CD4-positive, alpha-beta T cell treated with Interleukin-1 beta for 1 hour (primary cell): Measurements from ENCODE around the gene ENO2.
A peak's percentile ranks its signal among the peaks of the same experiment; 100 is the strongest.

Experiments
- DNase-seq, 2 donors: peaks; one replicate each; pipeline ENCODE4 v3.0.0-alpha.2; 2020 to 2022

The ENO2 gene

DNA sequence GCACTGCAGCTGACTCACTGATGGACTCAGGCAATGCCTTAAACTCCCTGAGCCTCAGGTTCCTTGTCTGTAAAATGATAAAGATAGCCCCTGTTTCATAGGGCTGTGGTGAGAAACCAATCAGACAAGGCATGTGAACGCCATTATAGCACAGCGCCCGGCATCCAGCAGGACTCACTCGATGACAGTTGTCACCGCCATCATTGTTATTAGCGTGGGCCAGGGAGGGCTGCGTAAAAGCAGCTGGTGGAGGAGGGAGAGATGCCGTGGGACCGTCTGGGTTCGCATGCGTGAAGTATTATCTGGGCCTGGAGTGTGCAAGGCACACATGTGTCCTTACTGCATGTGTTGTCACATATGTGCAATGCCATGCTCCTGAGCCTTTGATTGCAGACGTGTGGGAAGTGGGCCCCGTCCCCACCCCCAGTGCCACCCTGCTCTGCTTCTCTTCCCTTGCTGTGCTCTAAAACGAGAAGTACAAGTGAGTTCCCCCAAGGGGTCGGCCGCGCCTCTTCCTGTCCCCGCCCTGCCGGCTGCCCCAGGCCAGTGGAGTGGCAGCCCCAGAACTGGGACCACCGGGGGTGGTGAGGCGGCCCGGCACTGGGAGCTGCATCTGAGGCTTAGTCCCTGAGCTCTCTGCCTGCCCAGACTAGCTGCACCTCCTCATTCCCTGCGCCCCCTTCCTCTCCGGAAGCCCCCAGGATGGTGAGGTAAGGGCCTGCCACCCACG is 36.6 kb downstream of the ENO2 start, which contains the start of gene PTPN6:
PTPN6 (plus strand) TSS at position 546 of the 730 bp plus-strand sequence; CDS start at position 703, 157 bp downstream.
- peak; percentile 65 to 80 for DNase-seq

DNA sequence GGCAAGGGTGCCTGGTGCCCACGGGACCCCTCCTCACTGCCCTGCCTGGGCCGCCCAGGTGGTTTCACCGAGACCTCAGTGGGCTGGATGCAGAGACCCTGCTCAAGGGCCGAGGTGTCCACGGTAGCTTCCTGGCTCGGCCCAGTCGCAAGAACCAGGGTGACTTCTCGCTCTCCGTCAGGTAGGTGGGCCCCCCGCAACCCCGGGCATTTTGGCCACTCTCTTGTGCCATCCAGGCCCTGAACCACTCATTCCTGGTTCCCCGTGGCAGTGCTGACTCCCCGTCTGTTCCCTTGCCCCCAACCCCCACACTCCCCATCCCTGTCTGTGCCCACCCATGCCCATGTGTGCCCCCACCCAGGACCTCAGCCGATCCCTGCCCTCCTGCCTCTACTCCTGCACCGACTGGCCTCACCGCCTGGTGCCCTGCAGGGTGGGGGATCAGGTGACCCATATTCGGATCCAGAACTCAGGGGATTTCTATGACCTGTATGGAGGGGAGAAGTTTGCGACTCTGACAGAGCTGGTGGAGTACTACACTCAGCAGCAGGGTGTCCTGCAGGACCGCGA is 37.3 kb downstream of the ENO2 start:
- DNase-seq = no peak

DNA sequence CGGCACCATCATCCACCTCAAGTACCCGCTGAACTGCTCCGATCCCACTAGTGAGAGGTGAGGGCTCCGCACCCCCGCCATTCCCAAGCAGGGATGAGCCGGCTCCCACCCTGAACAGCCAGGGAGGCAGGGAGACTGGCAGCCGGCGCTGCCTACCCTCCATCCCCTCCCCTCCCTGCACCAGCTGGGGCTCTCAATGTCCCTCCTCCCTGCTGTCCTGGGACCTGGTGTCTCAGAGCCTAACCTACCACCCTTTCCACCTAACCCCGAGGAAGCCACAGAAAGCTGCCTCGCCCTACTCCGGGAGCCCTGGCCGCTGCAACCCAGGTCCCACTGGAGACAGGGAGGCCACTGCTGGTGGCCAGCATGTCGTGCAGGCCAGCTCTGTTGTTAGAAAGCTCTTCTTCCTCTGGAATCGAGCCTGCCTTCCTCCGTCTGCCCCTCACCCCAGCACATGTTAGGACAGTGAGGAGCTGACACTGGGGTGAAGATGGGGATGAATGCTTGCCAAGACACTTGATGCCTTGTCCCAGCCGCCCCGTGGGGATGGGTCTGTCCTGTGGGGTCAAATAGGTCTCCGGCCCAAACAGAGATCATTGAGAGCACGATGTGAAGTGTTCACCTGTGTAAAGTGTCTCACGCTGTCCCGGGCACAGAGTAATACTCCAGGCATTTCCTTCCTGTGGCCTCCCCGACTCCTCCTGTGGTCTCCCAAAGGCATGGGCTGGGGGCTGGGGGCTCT is 37.9 kb downstream of the ENO2 start:
- no peak for DNase-seq

DNA sequence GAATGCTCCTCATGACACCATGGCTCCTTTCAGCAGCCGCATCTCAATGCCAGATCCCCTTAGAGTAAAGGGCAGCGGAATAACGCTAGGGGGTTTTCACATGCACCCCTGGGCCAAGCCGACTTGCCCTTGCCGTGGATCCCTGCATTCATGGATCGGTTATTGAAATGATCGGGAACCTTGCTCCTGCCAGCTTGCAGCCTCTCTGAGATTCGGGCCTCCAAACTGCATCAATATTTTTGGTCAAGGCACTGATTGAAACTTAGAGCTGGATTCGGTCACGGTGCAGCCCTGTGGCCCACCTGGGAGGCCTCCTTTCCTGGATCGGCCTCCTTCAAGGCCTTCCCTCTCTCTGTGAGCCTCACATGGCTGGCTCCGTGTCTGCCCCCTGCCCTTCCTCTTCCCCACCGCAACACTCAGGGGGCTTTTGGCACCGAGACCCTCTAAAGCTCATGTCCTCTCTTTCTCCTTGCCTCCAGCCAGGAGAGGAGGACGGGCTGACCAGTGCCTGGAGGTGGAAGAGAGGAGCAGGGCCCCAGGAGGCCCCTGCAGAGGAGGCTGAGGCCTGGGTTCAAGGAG is 38.6 kb downstream of the ENO2 start:
- no peak for DNase-seq

DNA sequence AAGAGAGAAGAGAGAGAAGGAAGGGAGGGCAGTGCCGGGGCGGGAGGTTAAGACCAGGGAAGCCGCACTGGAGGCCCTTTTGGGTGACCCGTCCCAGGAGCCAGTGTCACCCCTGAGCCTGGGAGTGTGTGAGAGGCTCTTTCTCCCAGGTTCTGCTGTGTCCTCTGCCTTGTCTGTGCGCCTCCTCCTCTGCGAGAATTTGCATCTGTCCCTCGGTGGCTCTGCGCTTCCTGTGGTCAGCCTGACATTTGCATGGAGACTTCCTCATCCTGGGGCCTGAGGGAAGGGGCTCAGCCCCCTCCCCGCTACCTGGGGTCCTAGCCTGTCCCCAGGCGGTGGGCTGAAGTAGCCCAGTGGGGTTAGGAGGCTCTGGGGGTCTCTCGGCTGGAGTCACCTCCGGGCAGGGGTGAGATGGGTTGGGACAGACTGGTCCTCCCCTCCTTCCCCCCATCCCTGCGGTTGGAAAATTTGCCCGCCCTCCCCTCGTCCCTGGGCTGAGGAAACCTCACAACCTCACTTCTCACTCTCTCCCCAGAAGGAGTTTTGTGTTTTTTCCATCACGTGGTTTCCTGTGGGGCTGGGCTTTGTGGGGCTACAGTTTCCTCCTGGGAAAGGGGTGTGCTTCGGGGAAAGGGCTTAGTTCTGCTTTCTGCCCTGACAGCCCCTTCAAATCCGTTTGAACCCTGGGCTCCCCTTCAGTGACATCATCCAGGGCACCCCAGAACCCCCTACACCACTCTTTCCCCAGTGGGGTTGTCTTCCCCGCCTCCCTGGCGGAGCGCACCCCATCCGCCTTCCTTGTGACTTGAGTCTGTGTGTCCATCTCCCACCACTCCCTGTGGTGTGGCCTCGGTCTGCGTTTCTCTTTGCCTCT is 39.3 kb downstream of the ENO2 start:
- peak; percentile 80 to 85 for DNase-seq

DNA sequence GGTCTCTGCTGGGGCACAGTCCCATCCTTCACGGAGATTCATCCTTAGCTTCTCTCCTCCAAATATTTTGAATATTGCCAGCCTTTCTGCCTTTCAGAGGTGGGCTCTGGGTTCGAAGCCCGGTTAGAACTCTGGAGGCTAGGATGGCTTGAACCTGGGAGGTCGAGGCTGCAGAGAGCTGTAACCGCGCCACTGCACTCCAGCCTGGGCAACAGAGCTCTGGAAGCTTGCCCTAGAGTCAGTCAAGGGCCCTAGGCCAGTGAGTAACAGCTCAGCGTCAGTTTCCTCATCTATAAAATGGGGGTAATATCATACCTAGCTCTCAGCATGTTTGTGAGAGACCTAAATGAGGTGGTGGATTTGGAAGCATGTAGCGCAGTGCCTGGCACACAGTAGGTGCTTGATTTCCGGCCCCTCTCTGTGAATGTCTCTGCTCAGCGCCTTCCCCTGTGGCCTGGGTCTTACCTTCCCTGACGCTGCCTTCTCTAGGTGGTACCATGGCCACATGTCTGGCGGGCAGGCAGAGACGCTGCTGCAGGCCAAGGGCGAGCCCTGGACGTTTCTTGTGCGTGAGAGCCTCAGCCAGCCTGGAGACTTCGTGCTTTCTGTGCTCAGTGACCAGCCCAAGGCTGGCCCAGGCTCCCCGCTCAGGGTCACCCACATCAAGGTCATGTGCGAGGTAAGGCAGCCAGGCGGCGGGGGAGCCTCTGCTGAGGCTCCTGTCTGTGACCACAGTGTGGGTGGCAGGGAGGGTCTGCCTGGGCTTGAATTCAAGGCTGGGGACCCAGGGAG is 40.1 kb downstream of the ENO2 start:
- no peak for DNase-seq

DNA sequence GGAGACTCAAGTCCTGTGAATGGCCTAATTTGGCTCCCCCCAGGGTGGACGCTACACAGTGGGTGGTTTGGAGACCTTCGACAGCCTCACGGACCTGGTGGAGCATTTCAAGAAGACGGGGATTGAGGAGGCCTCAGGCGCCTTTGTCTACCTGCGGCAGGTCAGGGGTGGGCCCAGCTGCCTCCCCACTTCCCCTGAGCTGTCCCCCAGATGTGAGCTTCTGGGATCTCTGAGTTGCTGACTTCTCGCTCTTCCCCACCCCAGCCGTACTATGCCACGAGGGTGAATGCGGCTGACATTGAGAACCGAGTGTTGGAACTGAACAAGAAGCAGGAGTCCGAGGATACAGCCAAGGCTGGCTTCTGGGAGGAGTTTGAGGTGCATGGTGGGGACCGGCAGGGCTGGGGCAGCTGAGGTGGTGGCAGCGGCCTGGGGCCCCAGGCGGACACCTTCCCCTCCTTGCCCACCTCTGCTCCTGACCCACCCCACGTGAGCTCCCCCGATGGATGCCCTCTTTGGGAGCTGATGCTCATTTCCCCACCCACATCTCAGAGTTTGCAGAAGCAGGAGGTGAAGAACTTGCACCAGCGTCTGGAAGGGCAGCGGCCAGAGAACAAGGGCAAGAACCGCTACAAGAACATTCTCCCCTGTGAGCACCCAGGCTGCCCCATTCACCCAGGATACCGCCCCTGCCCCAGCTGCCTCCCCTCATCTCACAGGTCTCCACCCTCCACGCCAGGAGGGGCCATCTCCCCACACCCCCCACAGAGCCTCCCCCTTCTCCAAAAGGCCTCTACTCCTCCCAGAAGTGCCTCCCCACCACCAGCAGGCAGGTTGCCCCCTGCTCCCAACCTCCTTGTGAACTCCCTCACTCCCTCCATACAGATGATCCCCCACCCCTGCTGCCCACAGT is 41.0 kb downstream of the ENO2 start:
- DNase-seq = no peak

DNA sequence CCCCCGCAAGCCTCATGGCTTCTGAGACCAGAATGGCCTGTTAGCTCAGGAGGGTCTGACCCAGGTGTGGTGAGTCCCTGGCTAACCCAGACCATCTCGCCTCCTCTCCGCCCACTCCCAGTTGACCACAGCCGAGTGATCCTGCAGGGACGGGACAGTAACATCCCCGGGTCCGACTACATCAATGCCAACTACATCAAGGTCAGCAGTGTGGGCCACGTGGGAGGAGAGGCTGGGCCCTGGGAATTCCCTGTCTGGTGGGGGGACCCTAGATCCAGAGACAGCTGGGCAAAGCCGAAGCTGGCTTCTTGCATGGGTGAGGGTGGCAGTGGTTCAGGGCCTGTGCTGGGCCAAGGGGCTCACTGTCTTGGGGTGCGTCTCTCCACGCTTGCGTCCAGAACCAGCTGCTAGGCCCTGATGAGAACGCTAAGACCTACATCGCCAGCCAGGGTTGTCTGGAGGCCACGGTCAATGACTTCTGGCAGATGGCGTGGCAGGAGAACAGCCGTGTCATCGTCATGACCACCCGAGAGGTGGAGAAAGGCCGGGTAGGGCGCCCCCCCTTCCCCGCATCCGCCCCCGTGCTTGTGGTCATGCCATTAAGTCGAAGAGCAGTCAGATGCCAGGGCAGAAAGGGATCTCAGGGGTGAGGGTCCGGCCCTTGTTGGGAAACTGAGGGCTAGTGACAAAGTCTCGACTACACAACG is 41.8 kb downstream of the ENO2 start:
- peak in 1 of 2 donors; percentile 48 for DNase-seq

DNA sequence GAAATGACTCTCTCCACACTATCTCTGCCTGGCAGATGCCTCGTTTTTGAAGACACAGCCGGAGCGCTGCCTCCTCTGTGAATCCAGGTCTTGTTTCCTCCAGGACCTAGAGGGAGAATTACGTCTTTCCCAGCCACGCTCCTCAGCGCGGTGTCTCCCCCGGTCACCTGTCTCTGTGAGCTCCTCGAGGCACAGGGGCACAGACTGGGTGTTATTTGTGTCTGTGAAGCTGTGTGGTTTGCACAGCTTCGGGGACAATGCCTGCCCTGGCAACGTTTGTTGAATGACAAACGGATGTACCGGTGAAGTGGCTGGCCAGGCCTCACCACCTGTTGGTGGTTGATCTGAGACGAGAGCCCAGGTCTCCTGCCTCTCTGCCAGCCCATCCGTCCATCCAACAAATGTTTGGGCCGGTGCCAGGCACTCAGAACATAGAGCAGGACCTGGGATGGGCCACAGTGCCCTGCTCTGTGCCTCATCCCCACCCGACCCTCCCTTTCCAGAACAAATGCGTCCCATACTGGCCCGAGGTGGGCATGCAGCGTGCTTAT is 42.8 kb downstream of the ENO2 start:
- peak in 1 of 2 donors; percentile 68 for DNase-seq

DNA sequence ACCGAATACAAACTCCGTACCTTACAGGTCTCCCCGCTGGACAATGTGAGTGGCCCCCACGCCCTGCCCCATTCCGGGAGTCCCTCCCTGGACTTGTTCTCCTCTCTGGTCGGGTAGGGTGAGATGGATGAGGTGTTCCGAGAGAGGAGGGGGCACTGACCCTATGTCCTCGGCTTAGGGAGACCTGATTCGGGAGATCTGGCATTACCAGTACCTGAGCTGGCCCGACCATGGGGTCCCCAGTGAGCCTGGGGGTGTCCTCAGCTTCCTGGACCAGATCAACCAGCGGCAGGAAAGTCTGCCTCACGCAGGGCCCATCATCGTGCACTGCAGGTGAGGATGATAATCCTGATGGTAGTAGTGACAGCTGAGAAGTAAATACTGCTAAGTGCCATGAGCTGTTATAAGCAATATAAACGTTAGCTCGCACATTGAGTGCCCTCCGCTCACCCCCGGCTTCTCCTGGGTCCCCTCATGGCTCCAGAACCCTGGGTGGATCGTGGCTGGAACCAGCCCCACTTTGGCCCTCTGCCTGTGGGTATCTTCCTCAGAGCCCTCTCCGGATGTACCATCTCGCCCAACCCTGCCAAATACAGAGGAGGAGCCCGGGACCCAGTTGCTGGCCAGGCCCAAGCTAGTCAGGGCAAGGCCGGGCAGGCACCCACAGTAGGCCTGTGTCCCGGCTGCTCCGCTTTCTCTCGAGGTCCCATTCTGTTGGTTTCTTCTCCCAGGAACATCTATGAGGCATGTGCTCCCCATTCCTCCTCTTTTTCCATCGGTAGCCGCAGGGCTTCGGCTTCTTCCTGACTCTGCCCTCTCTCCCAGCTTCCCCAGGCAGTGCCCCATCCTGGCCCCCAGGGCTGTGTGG is 43.6 kb downstream of the ENO2 start:
- DNase-seq = no peak

DNA sequence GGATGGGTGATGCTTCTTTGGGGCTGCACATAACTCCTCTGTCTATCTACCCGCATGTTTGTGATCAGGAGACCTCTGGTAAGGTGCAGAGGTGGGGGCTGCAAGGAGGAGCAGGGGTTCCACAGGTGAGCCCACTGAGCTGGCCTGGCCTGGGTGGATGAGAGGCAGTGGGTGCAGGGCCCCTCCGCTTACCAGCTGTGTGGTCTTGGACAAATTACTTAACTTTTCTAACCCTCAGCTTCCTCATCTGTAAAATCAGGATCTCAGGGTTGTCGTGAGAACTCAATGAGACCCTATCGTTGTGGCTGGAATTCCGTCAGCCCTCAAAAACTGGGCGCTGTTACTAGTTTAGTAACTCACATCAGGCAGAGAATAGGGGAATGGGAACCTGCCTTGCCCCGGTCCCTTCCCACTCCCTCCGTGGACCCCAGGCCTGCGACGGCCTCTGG is 44.3 kb downstream of the ENO2 start:
- no peak for DNase-seq

DNA sequence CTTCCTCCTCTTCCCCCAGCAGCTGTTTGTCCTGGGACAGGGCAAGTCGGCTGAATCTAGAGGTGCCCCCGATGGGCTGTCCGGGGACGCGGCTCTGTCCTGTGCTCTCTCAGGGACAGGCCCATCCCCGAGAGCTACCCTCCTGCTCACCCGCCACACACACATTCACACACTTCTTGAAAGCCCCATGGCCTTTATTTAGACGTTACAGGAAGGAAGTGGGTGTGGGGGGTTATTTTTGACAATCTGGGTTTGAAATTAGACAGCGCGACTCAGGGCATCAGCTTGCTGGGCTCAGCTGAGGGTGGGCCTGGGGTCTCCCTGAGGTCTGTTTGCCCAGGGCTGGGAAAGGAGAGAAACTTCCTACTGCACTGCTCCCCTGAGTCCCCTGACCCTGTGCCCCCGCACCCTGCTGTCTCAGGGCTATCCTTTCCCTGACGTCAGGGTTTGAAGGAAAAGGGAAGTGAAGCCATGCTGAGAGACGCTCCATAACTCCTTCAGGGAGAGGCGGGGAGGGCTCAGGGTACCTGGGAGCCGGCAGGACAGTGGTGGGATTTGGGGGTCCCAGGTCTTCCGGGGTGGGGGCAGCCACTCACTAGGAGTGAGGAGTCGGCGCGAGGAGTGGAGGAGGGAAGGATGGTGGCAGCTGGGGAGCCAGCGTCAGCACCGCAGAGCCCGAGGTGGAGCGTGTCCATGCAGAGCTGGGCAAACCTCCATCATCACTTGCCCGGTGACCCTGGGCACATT is 44.9 kb downstream of the ENO2 start:
- peak; percentile 85 to 88 for DNase-seq

DNA sequence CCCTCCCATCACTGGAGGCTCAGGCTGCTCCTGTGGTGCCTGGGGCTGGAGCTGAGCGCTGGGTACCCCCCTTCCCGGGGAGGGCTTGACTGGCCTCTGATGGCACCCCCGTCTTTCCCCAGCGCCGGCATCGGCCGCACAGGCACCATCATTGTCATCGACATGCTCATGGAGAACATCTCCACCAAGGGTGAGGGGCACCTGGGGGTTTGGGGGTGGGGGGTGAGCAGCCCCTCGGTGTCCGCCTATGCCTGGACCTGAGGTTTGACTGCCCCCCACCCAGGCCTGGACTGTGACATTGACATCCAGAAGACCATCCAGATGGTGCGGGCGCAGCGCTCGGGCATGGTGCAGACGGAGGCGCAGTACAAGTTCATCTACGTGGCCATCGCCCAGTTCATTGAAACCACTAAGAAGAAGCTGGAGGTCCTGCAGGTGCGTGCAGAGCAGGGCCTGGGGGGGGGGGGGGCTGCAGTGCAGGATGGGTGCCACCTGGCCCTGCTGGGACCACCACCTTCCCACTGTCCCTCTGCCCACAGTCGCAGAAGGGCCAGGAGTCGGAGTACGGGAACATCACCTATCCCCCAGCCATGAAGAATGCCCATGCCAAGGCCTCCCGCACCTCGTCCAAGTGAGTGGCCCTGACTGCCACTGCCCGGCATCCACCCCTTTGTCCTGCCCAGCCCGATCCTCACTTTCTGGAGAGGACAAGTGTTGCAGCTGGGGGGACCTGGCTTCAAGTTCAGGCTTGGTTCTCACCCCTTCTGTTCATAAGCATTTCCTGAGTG is 45.6 kb downstream of the ENO2 start:
- no peak for DNase-seq

DNA sequence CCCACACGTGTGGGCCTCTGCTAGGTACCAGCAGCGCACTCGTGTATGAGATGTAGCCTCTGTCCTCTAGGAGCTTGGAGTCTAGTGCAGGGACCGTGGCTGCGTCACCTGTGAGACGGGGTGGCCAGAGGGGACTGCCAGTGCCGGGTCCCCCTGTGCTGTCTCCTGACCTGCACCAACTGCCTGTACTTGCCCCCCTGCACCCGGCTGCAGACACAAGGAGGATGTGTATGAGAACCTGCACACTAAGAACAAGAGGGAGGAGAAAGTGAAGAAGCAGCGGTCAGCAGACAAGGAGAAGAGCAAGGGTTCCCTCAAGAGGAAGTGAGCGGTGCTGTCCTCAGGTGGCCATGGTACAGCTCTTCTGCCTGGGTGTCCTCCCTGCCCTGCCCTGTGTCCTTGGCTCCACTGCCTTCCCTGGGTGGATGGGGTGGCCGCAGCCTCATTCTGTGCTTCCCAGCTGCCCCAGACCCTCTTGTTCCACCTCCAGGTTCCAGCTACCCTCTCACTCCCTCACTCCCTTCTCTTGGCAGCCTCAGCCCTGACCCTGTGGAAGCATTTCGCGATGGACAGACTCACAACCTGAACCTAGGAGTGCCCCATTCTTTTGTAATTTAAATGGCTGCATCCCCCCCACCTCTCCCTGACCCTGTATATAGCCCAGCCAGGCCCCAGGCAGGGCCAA is 46.4 kb downstream of the ENO2 start:
- peak; percentile 51 to 57 for DNase-seq

DNA sequence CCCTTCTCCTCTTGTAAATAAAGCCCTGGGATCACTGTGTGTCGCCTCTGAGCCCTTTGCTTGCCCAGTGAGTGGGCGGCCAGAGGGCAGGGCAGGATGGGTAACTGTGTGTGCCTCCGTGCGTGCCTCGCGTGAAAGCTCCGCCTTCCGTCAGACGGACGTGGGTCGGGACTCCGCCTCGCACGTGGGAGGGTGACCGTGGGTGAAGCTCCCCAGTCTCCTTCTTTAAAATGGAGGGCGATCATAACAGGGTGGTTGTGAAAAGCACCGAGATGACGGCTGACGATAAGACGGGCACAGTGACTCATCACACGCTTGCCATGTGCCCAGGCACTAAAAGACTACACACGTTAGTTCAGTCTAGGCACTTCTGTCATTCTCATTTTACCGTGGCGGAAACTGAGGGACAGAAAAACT is 46.9 kb downstream of the ENO2 start:
- peak; percentile 92 to 93 for DNase-seq

DNA sequence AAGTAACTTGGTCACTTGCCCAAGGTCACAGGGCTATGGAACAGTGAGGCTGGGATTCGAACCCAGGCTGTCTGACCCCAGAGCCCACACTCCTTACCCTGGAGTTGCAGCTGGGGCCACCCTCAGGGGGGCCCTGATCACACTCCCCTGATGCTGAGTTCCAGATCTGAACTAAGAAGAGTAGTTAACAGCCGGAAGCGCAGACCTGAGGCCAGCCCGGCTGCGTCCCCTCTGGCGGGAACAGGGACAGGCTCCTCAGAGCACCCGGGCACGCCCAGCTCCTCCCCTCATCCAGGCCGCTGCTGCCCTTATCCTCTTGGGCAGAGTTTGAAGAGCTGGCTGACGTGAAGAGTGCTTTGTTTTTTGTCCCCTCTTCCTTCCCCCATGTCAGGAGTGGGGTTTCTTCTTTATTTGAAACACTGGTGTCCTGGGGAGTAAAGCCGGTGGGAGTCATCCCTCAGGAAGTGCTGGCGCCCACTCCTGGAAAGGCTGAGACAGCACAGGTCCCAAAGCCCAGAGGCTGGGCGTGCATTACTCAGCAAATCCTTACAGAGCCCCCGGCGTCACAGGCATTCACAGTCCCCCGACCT is 47.4 kb downstream of the ENO2 start:
- peak in 1 of 2 donors; percentile 57 for DNase-seq
